Muscle of back (tissue), 11 donors: Measurements from ENCODE around the gene MGRN1. TPM values are rescaled to one million over a fixed set of nuclear protein-coding genes. Genes with fewer than 3 reads are reported as not detected.

Experiments used
- DNase-seq, 3 donors: peaks; one replicate each; pipeline versions ENCODE4 v3.0.0 to v3.0.0-alpha.2; 2013
- polyA plus RNA-seq, 10 donors: library from polyadenylated mRNA; unstranded; fragments of 120-200 nt; gene quantifications; one replicate each; pipeline ENCODE4 v1.2.1, GENCODE V29; 2013; ENCODE audit not compliant: insufficient read length in 10 of 10

The MGRN1 gene
- polyA plus RNA-seq, 10 donors: 30.9 to 42.7 (median 36.9) TPM

- no peak for DNase-seq
Measured at GRCh38 chr16:4618645-4619418, 5.8 kb upstream of the MGRN1 start.

- no peak for DNase-seq
Measured at GRCh38 chr16:4623593-4623992, 1.0 kb upstream of the MGRN1 start.

DNA sequence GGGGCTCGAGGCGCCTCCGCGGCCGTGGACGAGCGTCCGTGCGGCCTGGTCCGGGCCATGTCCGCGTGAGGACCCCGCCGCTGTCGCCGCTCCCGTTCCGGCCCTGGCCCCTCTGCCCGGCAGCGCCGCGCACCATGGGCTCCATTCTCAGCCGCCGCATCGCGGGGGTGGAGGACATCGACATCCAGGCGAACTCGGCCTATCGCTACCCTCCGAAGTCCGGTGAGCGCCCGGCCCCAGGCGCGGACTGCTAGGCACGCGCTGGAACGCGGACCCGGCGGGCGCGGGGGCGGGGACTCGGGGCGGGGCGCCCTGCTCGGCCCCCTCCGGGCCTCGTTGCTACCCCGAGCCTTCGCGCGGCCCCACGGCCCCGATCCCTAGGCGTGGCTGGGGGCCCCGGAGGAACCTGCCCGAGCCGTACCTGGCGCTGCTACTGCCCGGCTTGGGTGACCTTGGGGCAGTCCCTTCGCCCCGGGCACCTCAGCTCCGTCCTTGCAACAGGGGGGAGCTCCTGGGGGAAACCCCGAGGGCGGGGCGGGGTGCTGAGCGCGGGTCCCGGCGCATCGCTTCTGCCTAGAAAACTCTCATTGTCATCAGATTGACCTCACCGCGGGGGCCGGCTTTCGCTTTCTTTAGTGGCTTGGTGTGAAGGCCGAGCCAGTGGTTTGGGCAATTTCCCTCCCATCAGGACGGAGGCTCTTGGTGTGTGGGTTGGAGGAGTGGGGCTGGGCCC, 367 bp downstream of the MGRN1 start:
- peak; percentile 30 to 85 (median 69) for DNase-seq

GRCh38 chr16:4625560-4626159, 1.0 kb downstream of the MGRN1 start:
- no peak for DNase-seq

GRCh38 chr16:4626396-4626795, 1.8 kb downstream of the MGRN1 start:
- no peak for DNase-seq

DNA sequence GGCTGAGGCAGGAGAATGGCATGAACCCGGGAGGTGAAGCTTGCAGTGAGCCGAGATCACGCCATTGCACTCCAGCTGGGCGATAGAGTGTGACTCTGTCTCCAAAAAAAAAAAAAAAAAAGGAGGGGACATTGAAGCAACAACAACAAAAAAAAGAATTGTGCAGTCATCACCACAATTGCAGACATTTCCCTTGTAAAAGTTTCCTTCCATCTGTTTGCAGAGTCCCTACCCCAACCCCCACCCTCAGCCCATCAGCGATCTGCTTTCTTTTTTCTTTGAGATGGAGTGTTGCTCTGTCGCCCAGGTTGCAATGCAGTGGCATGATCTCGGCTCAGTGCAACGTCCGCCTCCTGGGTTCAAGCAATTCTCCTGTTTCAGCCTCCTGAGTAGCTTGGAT, 3.7 kb downstream of the MGRN1 start:
- DNase-seq: no peak

- DNase-seq: no peak
Measured at GRCh38 chr16:4631444-4631843, 6.8 kb downstream of the MGRN1 start.

- no peak for DNase-seq
Measured at GRCh38 chr16:4633910-4634635, 9.4 kb downstream of the MGRN1 start.

DNA sequence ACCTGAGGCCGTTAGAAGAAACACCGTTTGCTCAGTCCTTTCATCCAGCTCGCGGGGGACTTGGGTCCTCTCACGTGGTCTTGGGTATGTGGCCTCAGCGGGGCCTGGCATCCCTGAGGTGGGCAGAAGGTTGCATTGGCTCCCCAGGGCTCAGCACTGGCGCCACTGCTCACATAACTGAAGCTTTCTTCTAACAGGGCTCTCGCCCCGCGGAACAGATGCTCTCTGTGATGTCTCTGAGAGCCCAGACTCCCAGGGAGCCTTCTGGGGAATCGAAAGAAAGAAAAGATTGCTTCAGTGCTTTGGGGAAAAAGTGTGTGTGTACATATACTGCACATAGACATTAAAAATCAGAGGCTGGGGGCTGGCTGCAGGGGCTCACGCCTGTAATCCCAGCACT, 10.1 kb downstream of the MGRN1 start:
- no peak for DNase-seq

GRCh38 chr16:4636196-4636595, 11.6 kb downstream of the MGRN1 start:
- no peak for DNase-seq

GRCh38 chr16:4637501-4638166, 13.0 kb downstream of the MGRN1 start:
- no peak for DNase-seq

- no peak for DNase-seq
Measured at GRCh38 chr16:4639899-4640509, 15.4 kb downstream of the MGRN1 start.

DNA sequence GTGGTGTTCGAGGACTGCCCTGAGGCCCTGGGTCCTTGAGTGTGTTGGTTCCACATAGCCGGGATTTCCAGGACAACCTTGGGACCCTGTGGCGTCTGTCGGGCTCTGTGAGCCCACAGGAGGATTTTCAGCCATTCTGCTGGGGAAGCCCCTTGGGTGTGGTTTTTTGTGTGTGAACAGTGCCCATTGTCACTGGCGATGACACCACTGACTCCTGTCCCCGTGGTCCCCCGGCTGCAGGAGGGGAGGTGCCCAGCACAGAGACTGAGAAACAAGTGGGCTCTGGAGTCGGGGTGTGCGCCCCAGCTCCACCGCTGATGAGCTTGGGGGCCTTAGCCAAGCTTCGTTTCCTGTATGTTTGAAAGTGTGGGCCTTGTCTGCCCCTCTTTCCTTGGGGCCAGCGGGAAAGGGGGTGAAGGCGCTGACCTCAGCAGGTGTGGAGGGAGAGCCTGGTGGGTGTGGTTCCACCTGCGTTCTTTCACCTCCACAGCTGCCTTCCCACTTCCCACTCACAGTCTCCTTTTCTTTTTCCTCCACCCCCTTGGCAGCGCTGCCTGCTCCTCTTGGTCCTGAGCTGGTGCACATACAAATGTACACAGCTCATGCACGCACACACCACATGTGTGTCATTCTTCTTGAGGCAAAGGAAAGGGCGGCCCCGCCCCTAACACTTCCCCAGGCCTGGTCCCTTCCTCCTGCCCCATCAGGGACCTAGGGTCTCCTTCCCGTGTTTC, 16.1 kb downstream of the MGRN1 start:
- DNase-seq: no peak

DNA sequence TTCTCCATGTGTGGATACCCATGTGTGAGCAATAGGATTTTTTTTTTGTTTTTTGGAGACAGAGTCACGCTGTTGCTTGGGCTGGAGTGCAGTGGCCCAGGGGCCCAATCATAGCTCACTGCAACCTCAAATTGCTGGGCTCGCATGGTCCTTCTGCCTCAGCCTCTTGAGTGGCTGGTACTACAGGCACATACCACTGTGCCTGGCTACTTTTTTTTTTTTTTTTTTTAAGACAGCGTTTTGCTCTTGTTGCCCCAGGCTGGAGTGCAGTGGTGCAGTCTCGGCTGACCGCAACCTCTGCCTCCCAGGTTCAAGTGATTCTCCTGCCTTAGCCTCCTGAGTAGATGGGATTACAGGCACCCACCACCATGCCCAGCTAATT, 16.7 kb downstream of the MGRN1 start:
- no peak for DNase-seq

DNA sequence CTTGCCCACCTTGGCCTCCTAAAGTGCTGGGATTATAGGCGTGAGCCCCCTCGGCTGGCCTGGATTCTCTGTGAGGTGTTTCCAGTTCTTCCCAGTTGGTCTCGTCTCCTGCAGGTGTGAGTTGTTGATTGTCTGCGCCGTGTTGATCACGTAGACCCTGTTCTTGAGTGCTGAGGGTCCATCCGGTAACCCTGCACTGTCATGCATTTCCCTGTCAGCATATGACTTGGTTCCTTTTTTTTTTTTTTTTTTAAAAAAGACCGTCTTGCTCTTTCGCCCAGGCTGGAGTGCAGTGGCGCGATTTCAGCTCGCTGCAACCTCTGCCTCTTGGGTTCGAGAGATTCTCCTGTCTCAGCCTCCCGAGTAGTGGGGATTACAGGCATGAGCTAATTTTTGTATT, 17.3 kb downstream of the MGRN1 start:
- no peak for DNase-seq

DNA sequence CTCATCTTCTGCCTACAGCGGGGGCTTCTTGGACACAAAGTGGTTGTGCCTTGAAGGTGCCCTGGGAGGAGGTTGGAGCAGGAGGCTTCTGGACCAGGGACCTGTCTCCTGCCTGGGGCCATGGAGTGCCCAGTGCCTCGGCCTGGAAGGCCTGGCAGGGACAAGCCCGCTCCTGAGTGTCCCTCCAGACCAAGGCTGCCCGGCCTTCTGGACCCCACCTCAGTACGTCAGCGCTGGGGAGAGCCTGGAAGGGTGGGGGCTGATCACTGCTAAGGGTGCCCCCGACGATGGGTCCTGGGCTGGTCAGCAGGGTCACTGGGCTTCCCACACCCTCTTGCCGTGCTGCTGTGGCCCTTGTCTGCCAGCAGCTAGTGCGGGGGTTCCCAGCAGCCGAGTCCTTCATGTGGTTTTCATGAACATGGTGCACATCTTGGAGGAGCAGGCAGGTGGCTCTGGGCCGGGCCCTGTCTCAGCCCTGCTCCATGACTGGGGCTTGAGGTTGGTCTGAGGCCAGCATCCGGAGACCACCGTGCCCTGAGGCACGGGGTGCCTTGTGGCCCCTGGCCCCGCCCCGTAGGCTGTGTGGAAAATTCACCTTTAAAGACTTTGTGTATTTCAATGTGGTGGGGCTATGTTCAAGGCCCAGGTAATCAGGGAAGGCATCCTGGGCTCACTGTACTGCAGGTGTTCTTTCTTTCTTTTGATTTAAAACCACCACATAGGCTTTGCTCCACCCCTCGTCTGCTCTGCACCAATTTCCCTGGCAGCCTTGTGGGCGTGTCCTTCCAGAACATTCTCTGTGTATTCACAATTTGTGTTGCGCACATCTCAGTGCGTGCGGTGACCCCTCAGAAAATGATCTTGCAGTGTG, 22.4 kb downstream of the MGRN1 start:
- DNase-seq: no peak

- no peak for DNase-seq
Measured at GRCh38 chr16:4647644-4647980, 23.0 kb downstream of the MGRN1 start.

- DNase-seq: no peak
Measured at GRCh38 chr16:4648917-4649316, 24.3 kb downstream of the MGRN1 start.

GRCh38 chr16:4649744-4650442, 25.3 kb downstream of the MGRN1 start:
- DNase-seq: no peak
